Naive thymus-derived CD4-positive, alpha-beta T cell (primary cell): ENCODE data around the gene SLC5A5. TPM values are rescaled to one million over a fixed set of nuclear protein-coding genes. Genes with fewer than 3 reads are reported as not detected.
A peak's percentile ranks its signal among the peaks of the same experiment; 100 is the strongest.

ENCODE experiments used
- ATAC-seq: fragments of 150-1000 bp; cut with Tn5 transposase; 2 replicates; pipeline ENCODE4 v1.10.0; 2021; ENCODE audit warnings: mild to moderate bottlenecking, moderate library complexity
- CTCF ChIA-PET: fragments of 350-600 bp; sonication (Branson Sonifier 250); formaldehyde crosslinking; loops from one replicate; lab custom pipeline; 2021; ENCODE audit warnings: antibody characterized with exemption; lab: Charles Lee
- POLR2A ChIA-PET: fragments of 350-600 bp; sonication (Branson Sonifier 250); formaldehyde crosslinking; loops from one replicate; lab custom pipeline; 2021; ENCODE audit warnings: antibody characterized with exemption, inconsistent platforms; lab: Charles Lee
- DNase-seq, 9 donors: peaks; one replicate each; pipeline versions ENCODE4 v3.0.0 to v3.0.0-alpha.2; 2020 to 2022; ENCODE audit warnings: mixed read lengths in 1 of 9
- H3K27ac ChIP-seq: one replicate; pipeline ENCODE4 v1.7.0; 2013; ENCODE audit warnings: mild to moderate bottlenecking, low read depth, low read length, moderate library complexity
- H3K27me3 ChIP-seq, 2 donors: one replicate each; pipeline ENCODE4 v1.7.0; 2013; ENCODE audit warnings: low read length in 2 of 2, mild to moderate bottlenecking in 2 of 2, moderate library complexity in 2 of 2; ENCODE audit not compliant: control insufficient read depth in 2 of 2, insufficient read depth in 2 of 2
- H3K36me3 ChIP-seq, 3 experiments: 1 replicate in 2 of 3; 2 replicates in 1 of 3; pipeline ENCODE4 v1.7.0; 2013; ENCODE audit warnings: low read length in 3 of 3, mild to moderate bottlenecking in 3 of 3, moderate library complexity in 1 of 3; ENCODE audit not compliant: insufficient read depth in 3 of 3, control insufficient read depth in 2 of 3
- H3K4me1 ChIP-seq, 2 donors: one replicate each; pipeline ENCODE4 v1.7.0; 2013; ENCODE audit warnings: low read length in 2 of 2, mild to moderate bottlenecking in 2 of 2, moderate library complexity in 1 of 2; ENCODE audit not compliant: control insufficient read depth in 2 of 2, insufficient read depth in 2 of 2
- H3K4me3 ChIP-seq: 2 replicates; pipeline ENCODE4 v1.7.0; 2013; ENCODE audit warnings: mild to moderate bottlenecking, low read length
- H3K9me3 ChIP-seq, 3 experiments: 1 replicate in 2 of 3; 2 replicates in 1 of 3; pipeline ENCODE4 v1.7.0; 2013; ENCODE audit warnings: low read length in 3 of 3; ENCODE audit not compliant: control insufficient read depth in 2 of 3
- H3K27ac Mint-ChIP-seq, 9 donors: one replicate each; pipeline ENCODE4 v1.8.0; 2020 to 2022; ENCODE audit warnings: mixed read lengths in 9 of 9, mild to moderate bottlenecking in 8 of 9, moderate library complexity in 5 of 9, inconsistent platforms in 2 of 9
- H3K27me3 Mint-ChIP-seq, 5 donors: one replicate each; pipeline ENCODE4 v1.8.0; 2021 to 2022; ENCODE audit warnings: mixed read lengths in 5 of 5, mild to moderate bottlenecking in 1 of 5
- H3K36me3 Mint-ChIP-seq, 5 donors: one replicate each; pipeline ENCODE4 v1.8.0; 2020 to 2022; ENCODE audit warnings: mixed read lengths in 5 of 5, mild to moderate bottlenecking in 3 of 5, inconsistent platforms in 1 of 5
- H3K4me1 Mint-ChIP-seq, 7 donors: one replicate each; pipeline ENCODE4 v1.8.0; 2020 to 2022; ENCODE audit warnings: mixed read lengths in 7 of 7, mild to moderate bottlenecking in 3 of 7, inconsistent platforms in 1 of 7
- H3K4me3 Mint-ChIP-seq, 10 donors: one replicate each; pipeline ENCODE4 v1.8.0; 2020 to 2022; ENCODE audit warnings: mild to moderate bottlenecking in 10 of 10, mixed read lengths in 10 of 10, moderate library complexity in 6 of 10, inconsistent platforms in 2 of 10
- H3K9me3 Mint-ChIP-seq, 11 donors: one replicate each; pipeline ENCODE4 v1.8.0; 2020 to 2022; ENCODE audit warnings: mixed read lengths in 11 of 11, mild to moderate bottlenecking in 4 of 11, inconsistent platforms in 1 of 11, moderate library complexity in 1 of 11
- intact Hi-C, 2 donors: fragments of 100-400 bp; cut with micrococcal nuclease; formaldehyde crosslinking; loops; one replicate each; pipeline ENCODE4 v1.15.1; 2023
- polyA plus RNA-seq, 2 donors: library from polyadenylated mRNA; unstranded; fragments of 300-500 nt; fragmentation: Illumina TruSeq; gene quantifications; one replicate each; pipeline ENCODE4 v1.2.3, GENCODE V29; 2021
- total RNA-seq, 6 experiments: library from RNA in 5 of 6; stranded (reverse) in 5 of 6; gene quantifications; 1 replicate in 5 of 6; 2 replicates in 1 of 6; pipeline ENCODE4 v1.2.3 and lab custom pipeline; 2021 to 2026

The SLC5A5 gene
- total and polyA plus RNA-seq, 7 experiments from 2014 or later = 1.2 to 4.1 (median 2.9) TPM

GRCh38 chr19:17873786-17874757 is 2.3 kb downstream of the SLC5A5 start:
- ATAC-seq (peak; percentile 92), DNase-seq (peak; percentile 42 to 75 (median 68))
- Mint-ChIP-seq H3K9me3 (no peaks in the 10 kb centered on the region), H3K4me3 (peak overlapping the region; percentile 73 to 88 (median 84)), H3K4me1 (peaks cover 0 to 30% (median 10%) of the 10 kb centered on the region in 7 donors), H3K27ac (peak overlapping the region; percentile 18 to 85 (median 74)), H3K27me3 (peaks cover 0 to 2% (median 0%) of the 10 kb centered on the region in 5 donors), H3K36me3 (no peaks in the 10 kb centered on the region)
- Histone ChIP-seq H3K36me3 (no peaks in the 10 kb centered on the region), H3K9me3 (no peaks in the 10 kb centered on the region), H3K27ac (peak overlapping the region; percentile 47), H3K27me3 (no peaks in the 10 kb centered on the region), H3K4me3 (peak overlapping the region; percentile 64), H3K4me1 (peaks cover 10 to 11% of the 10 kb centered on the region in 2 donors)
- CTCF ChIA-PET = no interaction called here
- intact Hi-C loops = loop anchor here (1.0 to 10.0 kb wide), 6 partner anchors 15 to 799 kb away; partner anchors contain the start of genes HAUS8 (in 1 of the 2), JAK3 (in 1 of the 2), MYO9B (in 1 of the 2) and RPL18A (in 1 of the 2)
- POLR2A ChIA-PET = interaction anchor here (1.1 kb wide), 1 partner anchor 59 kb away, joined by 3 read pairs; the partner anchor contains the start of gene CCDC124

GRCh38 chr19:17874758-17875135 is 3.0 kb downstream of the SLC5A5 start:
- no peaks in the 10 kb centered on the region for H3K36me3 Mint-ChIP-seq
- H3K4me1 ChIP-seq = peaks cover 10 to 11% of the 10 kb centered on the region in 2 donors
- POLR2A ChIA-PET = no interaction called here
- CTCF ChIA-PET = no interaction called here
- H3K9me3 Mint-ChIP-seq = no peaks in the 10 kb centered on the region
- H3K4me3 ChIP-seq = no peak overlapping the region
- no peak overlapping the region for H3K27ac ChIP-seq
- no peaks in the 10 kb centered on the region for H3K9me3 ChIP-seq
- no peak for DNase-seq
- intact Hi-C loops = loop anchor here (1.0 to 10.0 kb wide), 6 partner anchors 15 to 800 kb away; partner anchors contain the start of genes HAUS8 (in 1 of the 2), JAK3 (in 1 of the 2), MYO9B (in 1 of the 2) and RPL18A (in 1 of the 2)
- peaks cover 0 to 2% (median 0%) of the 10 kb centered on the region in 5 donors for H3K27me3 Mint-ChIP-seq
- H3K27me3 ChIP-seq = no peaks in the 10 kb centered on the region
- peak overlapping the region; percentile 54 to 87 (median 83) for H3K4me3 Mint-ChIP-seq
- peak overlapping the region in 8 of 9 donors; percentile 62 to 85 (median 74) for H3K27ac Mint-ChIP-seq
- H3K36me3 ChIP-seq = no peaks in the 10 kb centered on the region
- no peak for ATAC-seq
- H3K4me1 Mint-ChIP-seq = peaks cover 0 to 30% (median 10%) of the 10 kb centered on the region in 7 donors

GRCh38 chr19:17877696-17878095 is 6.0 kb downstream of the SLC5A5 start:
- no peaks in the 10 kb centered on the region for H3K9me3 Mint-ChIP-seq
- Histone ChIP-seq H3K27me3 (no peaks in the 10 kb centered on the region), H3K27ac (no peak overlapping the region), H3K36me3 (no peaks in the 10 kb centered on the region), H3K4me1 (peaks cover 6 to 7% of the 10 kb centered on the region in 2 donors), H3K4me3 (no peak overlapping the region), H3K9me3 (no peaks in the 10 kb centered on the region)
- peaks cover 0 to 14% (median 5%) of the 10 kb centered on the region in 7 donors for H3K4me1 Mint-ChIP-seq
- intact Hi-C loops = loop anchor here in 1 of 2 donors (10.0 kb wide), 1 partner anchor 803 kb away; the partner anchor contains the start of genes HAUS8 and MYO9B
- no peaks in the 10 kb centered on the region for H3K36me3 Mint-ChIP-seq
- no peak for ATAC-seq
- H3K27me3 Mint-ChIP-seq = peaks cover 0 to 2% (median 0%) of the 10 kb centered on the region in 5 donors
- H3K4me3 Mint-ChIP-seq = no peak overlapping the region
- H3K27ac Mint-ChIP-seq = peak overlapping the region in 1 of 9 donors; percentile 41
- no peak for DNase-seq
- CTCF ChIA-PET = no interaction called here
- POLR2A ChIA-PET = interaction anchor here (2.0 kb wide), 1 partner anchor 18 kb away, joined by 6 read pairs; the partner anchor contains the start of gene RPL18A

GRCh38 chr19:17879466-17879865 is 7.7 kb downstream of the SLC5A5 start:
- POLR2A ChIA-PET = interaction anchor here (0.6 kb wide), 1 partner anchor 197 kb away, joined by 7 read pairs; no protein-coding TSS in a partner anchor
- peak overlapping the region in 1 of 9 donors; percentile 38 for H3K27ac Mint-ChIP-seq
- H3K27me3 Mint-ChIP-seq = peaks cover 0 to 2% (median 0%) of the 10 kb centered on the region in 5 donors
- no peaks in the 10 kb centered on the region for H3K9me3 ChIP-seq
- no peaks in the 10 kb centered on the region for H3K4me1 ChIP-seq
- no peaks in the 10 kb centered on the region for H3K9me3 Mint-ChIP-seq
- no peaks in the 10 kb centered on the region for H3K27me3 ChIP-seq
- DNase-seq (no peak), ATAC-seq (no peak)
- H3K4me1 Mint-ChIP-seq = peaks cover 0 to 3% (median 3%) of the 10 kb centered on the region in 7 donors
- intact Hi-C loops = loop anchor here in 1 of 2 donors (10.0 kb wide), 1 partner anchor 805 kb away; the partner anchor contains the start of genes HAUS8 and MYO9B
- no peaks in the 10 kb centered on the region for H3K36me3 Mint-ChIP-seq
- H3K4me3 ChIP-seq = no peak overlapping the region
- H3K4me3 Mint-ChIP-seq = no peak overlapping the region
- no peaks in the 10 kb centered on the region for H3K36me3 ChIP-seq
- CTCF ChIA-PET = interaction anchor here (0.6 kb wide), 1 partner anchor 24 kb away, joined by 3 read pairs; no protein-coding TSS in a partner anchor
- no peak overlapping the region for H3K27ac ChIP-seq

GRCh38 chr19:17881701-17882100 is 10.0 kb downstream of the SLC5A5 start:
- Histone ChIP-seq H3K36me3 (no peaks in the 10 kb centered on the region), H3K9me3 (no peaks in the 10 kb centered on the region), H3K4me1 (no peaks in the 10 kb centered on the region), H3K4me3 (no peak overlapping the region), H3K27me3 (no peaks in the 10 kb centered on the region), H3K27ac (no peak overlapping the region)
- intact Hi-C loops = no loop called here
- no peak for ATAC-seq
- ChIA-PET CTCF (no interaction called here), POLR2A (no interaction called here)
- H3K36me3 Mint-ChIP-seq = peaks cover 0 to 4% (median 0%) of the 10 kb centered on the region in 5 donors
- no peak overlapping the region for H3K27ac Mint-ChIP-seq
- DNase-seq = no peak
- H3K27me3 Mint-ChIP-seq = no peaks in the 10 kb centered on the region
- H3K9me3 Mint-ChIP-seq = no peaks in the 10 kb centered on the region
- H3K4me1 Mint-ChIP-seq = no peaks in the 10 kb centered on the region
- H3K4me3 Mint-ChIP-seq = no peak overlapping the region

GRCh38 chr19:17883627-17884410 is 12.1 kb downstream of the SLC5A5 start:
- ATAC-seq = no peak

More at GRCh38 chr19:17883627-17884410, 12.1 kb downstream of the SLC5A5 start:
- Histone ChIP-seq H3K9me3 (no peaks in the 10 kb centered on the region), H3K27ac (no peak overlapping the region), H3K36me3 (no peaks in the 10 kb centered on the region), H3K4me3 (no peak overlapping the region), H3K4me1 (no peaks in the 10 kb centered on the region), H3K27me3 (no peaks in the 10 kb centered on the region)
- no peaks in the 10 kb centered on the region for H3K9me3 Mint-ChIP-seq
- no peak overlapping the region for H3K27ac Mint-ChIP-seq
- intact Hi-C loops = no loop called here
- H3K4me1 Mint-ChIP-seq = no peaks in the 10 kb centered on the region
- POLR2A ChIA-PET = no interaction called here
- DNase-seq = no peak
- H3K4me3 Mint-ChIP-seq = no peak overlapping the region
- H3K27me3 Mint-ChIP-seq = no peaks in the 10 kb centered on the region
- H3K36me3 Mint-ChIP-seq = peaks cover 0 to 10% (median 4%) of the 10 kb centered on the region in 5 donors
- CTCF ChIA-PET = no interaction called here
